Kidney epithelial cell (primary cell): ENCODE results near the gene MOB2. TPM values are rescaled to one million over a fixed set of nuclear protein-coding genes. Genes with fewer than 3 reads are reported as not detected.

Source experiments
- DNase-seq: peaks from one replicate; pipeline ENCODE4 v3.0.0-alpha.2; 2010; ENCODE audit warnings: low read depth
- H3K27me3 ChIP-seq: 2 replicates; pipeline ENCODE4 v1.6.0; 2011; ENCODE audit warnings: low read length; ENCODE audit not compliant: control insufficient read depth, insufficient read depth
- H3K36me3 ChIP-seq: 2 replicates; pipeline ENCODE4 v1.5.1; 2011; ENCODE audit warnings: low read length; ENCODE audit not compliant: control insufficient read depth, insufficient read depth
- H3K4me3 ChIP-seq: 2 replicates; pipeline ENCODE4 v1.5.1; 2011; ENCODE audit warnings: low read depth, mild to moderate bottlenecking, control low read depth, low read length
- total RNA-seq: library from RNA; depleted of rRNA; stranded (reverse); fragments of >200 nt; gene quantifications from 2 replicates; pipeline ENCODE4 v1.2.3, GENCODE V29; 2015
- TF ChIP-seq, protein P1 (sequence below): IDR thresholded peaks from 2 replicates; pipeline ENCODE4 v1.5.1; 2011; ENCODE audit warnings: mild to moderate bottlenecking, moderate library complexity, low read length, control low read depth, inconsistent platforms; ENCODE audit not compliant: insufficient read depth, poor library complexity, severe bottlenecking

Gene MOB2
- total RNA-seq, 1 donor from 2014 or later: 18.1 TPM

DNA sequence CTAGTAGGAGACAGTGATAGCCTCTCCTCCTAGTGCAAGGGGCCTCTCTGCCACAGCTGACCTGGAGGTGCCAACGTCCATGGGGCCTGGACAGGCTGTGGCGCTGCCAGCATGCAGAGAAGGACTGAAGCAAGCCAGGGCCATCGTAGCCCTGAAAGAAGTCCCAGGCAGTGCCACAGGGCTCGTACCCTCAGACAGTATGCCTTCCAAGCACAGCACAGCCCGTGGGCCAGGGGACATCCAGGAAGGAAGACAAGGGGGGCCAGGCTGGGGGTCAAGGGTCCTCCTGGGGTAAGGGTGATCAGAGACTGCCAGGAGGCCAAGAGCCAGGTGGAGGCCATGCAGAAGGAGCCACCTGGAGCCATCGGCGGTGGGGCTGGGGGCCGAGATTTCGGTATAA is 20.4 kb upstream of the MOB2 start:
- DNase-seq: no peak
- H3K4me3 ChIP-seq: no peak overlapping the region
- no peaks in the 10 kb centered on the region for H3K27me3 ChIP-seq
- TF ChIP-seq, protein P1, sequence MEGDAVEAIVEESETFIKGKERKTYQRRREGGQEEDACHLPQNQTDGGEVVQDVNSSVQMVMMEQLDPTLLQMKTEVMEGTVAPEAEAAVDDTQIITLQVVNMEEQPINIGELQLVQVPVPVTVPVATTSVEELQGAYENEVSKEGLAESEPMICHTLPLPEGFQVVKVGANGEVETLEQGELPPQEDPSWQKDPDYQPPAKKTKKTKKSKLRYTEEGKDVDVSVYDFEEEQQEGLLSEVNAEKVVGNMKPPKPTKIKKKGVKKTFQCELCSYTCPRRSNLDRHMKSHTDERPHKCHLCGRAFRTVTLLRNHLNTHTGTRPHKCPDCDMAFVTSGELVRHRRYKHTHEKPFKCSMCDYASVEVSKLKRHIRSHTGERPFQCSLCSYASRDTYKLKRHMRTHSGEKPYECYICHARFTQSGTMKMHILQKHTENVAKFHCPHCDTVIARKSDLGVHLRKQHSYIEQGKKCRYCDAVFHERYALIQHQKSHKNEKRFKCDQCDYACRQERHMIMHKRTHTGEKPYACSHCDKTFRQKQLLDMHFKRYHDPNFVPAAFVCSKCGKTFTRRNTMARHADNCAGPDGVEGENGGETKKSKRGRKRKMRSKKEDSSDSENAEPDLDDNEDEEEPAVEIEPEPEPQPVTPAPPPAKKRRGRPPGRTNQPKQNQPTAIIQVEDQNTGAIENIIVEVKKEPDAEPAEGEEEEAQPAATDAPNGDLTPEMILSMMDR: no peak
- no peaks in the 10 kb centered on the region for H3K36me3 ChIP-seq

DNA sequence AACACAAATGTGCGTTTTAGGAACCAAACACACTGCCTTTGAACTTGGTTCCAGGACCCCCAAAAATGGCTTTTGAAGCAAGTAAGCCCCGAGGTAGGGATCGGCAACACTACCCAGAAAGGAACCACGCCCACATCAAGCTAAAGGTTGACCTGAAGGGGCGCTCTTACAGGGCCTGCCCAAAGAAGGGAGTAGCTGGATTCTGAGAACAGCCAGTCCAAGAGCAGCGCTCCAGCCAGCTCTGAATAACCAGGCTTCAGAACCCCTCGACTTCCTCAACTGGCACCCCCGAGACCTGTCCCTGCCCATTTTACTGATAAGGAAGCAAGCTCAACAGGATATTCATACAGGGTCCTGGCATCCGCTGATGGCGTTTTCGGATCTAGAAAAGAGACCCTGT is 18.9 kb upstream of the MOB2 start:
- Histone ChIP-seq H3K36me3 (no peaks in the 10 kb centered on the region), H3K4me3 (no peak overlapping the region), H3K27me3 (no peaks in the 10 kb centered on the region)
- TF ChIP-seq, protein P1: no peak
- DNase-seq: no peak

- no peaks in the 10 kb centered on the region for H3K36me3 ChIP-seq
- DNase-seq: no peak
- no peak overlapping the region for H3K4me3 ChIP-seq
- H3K27me3 ChIP-seq: no peaks in the 10 kb centered on the region
- TF ChIP-seq, protein P1: no peak
Measured at GRCh38 chr11:1504581-1505290, 18.2 kb upstream of the MOB2 start.

DNA sequence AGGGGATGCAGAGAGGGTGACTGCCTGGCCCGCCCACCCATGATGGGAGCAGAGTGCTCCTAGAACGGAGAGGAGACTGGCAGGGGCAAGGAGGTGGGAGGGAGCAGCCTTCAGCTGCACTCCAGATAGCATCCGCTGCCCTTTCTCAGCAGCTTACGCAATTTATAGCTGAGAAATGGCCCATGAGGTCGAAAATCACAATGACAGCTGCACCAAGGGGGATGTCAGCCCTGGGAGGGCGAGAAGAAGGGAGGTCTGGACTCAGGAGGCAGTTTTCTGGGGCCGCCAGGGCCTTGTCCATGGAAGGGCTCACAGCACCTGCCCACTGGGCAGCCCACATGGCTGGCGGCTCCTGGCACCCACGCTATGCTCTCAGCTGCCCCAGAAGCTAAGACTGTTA is 17.6 kb upstream of the MOB2 start:
- H3K36me3 ChIP-seq: peaks cover under 1% of the 10 kb centered on the region
- TF ChIP-seq, protein P1: no peak
- H3K4me3 ChIP-seq: no peak overlapping the region
- DNase-seq: no peak
- no peaks in the 10 kb centered on the region for H3K27me3 ChIP-seq

- no peak overlapping the region for H3K4me3 ChIP-seq
- TF ChIP-seq, protein P1: no peak
- no peaks in the 10 kb centered on the region for H3K27me3 ChIP-seq
- DNase-seq: no peak
- peaks cover 1% of the 10 kb centered on the region for H3K36me3 ChIP-seq
Measured at GRCh38 chr11:1503708-1504104, 17.1 kb upstream of the MOB2 start.

DNA sequence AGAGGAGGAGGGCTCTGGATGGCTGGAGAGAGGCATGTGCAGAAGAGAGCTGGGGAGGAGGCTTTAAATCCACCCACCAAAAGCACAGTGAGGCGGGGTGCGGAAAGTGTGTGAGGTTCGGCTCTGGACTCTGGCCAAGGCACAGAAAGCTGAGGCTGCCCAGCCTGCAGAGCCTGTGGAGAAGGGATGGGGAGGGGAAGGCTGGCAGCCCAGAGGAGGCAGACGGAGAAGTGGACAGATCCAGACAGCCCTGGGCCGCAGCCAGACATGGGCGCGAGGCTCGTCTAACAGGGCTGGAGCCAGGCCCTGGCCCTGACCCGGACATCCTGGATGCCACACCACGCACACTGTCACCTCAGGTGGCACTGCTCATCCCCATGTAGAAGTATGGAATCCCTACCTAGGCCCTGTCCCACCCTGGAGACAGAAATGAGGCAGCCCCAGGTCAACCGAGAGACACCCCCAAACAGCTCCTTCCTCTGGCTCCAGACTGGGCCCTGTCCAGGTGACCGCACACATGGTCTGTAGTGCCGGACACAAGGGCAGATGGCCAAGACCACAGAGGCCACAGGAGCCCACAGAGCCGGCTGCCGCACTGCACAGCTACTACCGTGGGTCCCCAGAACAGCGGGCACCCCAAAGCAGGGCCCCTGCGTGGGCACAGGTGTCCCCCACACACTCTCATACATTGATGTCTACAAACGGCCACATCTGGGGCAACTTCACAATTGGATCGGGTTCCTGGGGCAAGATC is 16.6 kb upstream of the MOB2 start:
- no peak for DNase-seq
- TF ChIP-seq, protein P1: no peak

More for the DNA sequence above, 16.6 kb upstream of the MOB2 start:
- H3K4me3 ChIP-seq: no peak overlapping the region
- H3K27me3 ChIP-seq: no peaks in the 10 kb centered on the region
- H3K36me3 ChIP-seq: peaks cover 1% of the 10 kb centered on the region
